HL-60 (cell line): ENCODE results near the gene SZT2.

ENCODE experiments used
- CTCF ChIP-seq: IDR thresholded peaks from one replicate; pipeline ENCODE4 v1.5.1; 2011; ENCODE audit warnings: low read length, control low read depth, inconsistent platforms; ENCODE audit not compliant: insufficient read depth
- GABPA ChIP-seq: IDR thresholded peaks from 2 replicates; pipeline ENCODE4 v1.6.1; 2012; ENCODE audit warnings: low read depth
- POLR2AphosphoS5 ChIP-seq: IDR thresholded peaks from 2 replicates; pipeline ENCODE4 v1.6.1; 2012; ENCODE audit warnings: low read depth
- SPI1 ChIP-seq: IDR thresholded peaks from 2 replicates; pipeline ENCODE4 v1.6.1; 2012; ENCODE audit warnings: low read depth, mild to moderate bottlenecking, borderline replicate concordance
- TF ChIP-seq, protein P1 (sequence below): IDR thresholded peaks from 2 replicates; pipeline ENCODE4 v1.6.1; 2012; ENCODE audit warnings: low read depth; ENCODE audit not compliant: insufficient replicate concordance

- TF ChIP-seq POLR2AphosphoS5 (peak; percentile 84), CTCF (peak; percentile 20), GABPA (no peak; the same call in 1 of the 2 replicates), SPI1 (peak; percentile 95)
- TF ChIP-seq, protein P1, sequence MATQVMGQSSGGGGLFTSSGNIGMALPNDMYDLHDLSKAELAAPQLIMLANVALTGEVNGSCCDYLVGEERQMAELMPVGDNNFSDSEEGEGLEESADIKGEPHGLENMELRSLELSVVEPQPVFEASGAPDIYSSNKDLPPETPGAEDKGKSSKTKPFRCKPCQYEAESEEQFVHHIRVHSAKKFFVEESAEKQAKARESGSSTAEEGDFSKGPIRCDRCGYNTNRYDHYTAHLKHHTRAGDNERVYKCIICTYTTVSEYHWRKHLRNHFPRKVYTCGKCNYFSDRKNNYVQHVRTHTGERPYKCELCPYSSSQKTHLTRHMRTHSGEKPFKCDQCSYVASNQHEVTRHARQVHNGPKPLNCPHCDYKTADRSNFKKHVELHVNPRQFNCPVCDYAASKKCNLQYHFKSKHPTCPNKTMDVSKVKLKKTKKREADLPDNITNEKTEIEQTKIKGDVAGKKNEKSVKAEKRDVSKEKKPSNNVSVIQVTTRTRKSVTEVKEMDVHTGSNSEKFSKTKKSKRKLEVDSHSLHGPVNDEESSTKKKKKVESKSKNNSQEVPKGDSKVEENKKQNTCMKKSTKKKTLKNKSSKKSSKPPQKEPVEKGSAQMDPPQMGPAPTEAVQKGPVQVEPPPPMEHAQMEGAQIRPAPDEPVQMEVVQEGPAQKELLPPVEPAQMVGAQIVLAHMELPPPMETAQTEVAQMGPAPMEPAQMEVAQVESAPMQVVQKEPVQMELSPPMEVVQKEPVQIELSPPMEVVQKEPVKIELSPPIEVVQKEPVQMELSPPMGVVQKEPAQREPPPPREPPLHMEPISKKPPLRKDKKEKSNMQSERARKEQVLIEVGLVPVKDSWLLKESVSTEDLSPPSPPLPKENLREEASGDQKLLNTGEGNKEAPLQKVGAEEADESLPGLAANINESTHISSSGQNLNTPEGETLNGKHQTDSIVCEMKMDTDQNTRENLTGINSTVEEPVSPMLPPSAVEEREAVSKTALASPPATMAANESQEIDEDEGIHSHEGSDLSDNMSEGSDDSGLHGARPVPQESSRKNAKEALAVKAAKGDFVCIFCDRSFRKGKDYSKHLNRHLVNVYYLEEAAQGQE, result no peak
Measured at GRCh38 chr1:43367904-43368645, 21.6 kb upstream of the SZT2 start, which contains the start of gene ELOVL1.
